ENCODE results near the gene DPH1. TPM values are rescaled to one million over a fixed set of nuclear protein-coding genes. Genes with fewer than 3 reads are reported as not detected.

DPH1 gene
- total RNA-seq, 1 donor from 2014 or later, result 35.1 TPM

DNA sequence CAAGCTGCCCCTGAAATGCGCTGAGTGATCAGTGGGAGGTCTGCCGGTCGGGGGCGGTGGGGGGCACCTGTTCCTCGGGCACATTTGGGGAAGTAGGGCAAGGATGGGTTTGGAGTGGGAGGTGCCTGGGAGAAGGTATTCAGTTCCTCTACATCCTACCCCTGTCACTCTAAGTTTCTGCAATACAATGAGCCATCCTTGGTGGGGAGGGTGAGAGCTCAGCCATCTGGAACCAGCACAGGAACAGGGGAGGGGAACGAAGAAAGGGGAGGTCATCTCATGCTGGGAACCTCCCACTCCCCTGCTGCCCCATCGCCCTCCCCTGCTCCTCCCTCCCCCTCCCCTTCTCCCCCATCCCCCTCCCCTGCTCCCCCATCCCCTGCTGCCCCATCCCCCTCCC is 4.2 kb downstream of the DPH1 start:
- no peak overlapping the region for H3K27ac Mint-ChIP-seq (ENCODE audit: unreplicated experiment)
- peaks cover 8% of the 10 kb centered on the region for H3K4me1 Mint-ChIP-seq
- no peak for DNase-seq (ENCODE audit: low read depth, low spot score)
- H3K4me3 Mint-ChIP-seq, result no peak overlapping the region
- H3K27me3 Mint-ChIP-seq (ENCODE audit: low read depth), result peaks cover 11% of the 10 kb centered on the region
- no peaks in the 10 kb centered on the region for H3K9me3 Mint-ChIP-seq
- H3K36me3 Mint-ChIP-seq (ENCODE audit: low read depth), result no peaks in the 10 kb centered on the region
- TF ChIP-seq CTCF (conservative IDR thresholded peaks at IDR 0.05), result no peak

DNA sequence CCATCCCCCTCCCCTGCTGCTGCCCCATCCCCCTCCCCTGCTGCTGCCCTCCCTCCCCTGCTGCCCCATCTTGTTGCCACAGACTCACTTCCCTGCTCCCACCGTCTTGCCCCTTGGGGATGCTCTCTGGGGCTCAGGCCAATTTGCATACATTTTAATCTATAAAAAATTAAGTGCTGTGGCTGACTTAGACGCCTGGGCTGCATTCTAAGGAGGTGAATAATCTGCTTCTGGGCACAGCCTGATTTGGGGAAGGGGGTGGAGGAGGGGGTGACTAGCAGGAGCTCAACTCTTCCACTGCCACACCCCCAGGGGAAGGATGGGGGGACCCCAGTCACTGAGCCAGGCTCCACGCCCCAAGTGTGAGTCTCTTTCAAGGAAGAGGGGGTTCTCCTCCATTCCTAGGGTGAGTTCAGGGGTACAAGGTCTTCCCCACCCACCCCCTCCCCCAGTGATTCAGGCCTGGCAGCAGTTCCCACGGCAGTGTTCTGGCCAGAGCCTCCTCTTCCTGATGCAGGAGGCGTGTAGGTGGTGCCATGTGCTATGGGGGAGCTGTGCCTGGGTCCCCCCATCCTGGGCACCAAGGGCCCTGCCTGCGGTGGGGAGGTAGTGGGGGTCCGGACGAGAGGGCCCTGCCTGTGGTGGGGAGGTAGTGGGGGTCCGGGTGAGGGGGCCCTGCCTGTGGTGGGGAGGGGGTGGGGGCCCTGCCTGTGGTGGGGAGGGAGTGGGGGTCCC is 5.0 kb downstream of the DPH1 start:
- peaks cover 8% of the 10 kb centered on the region for H3K4me1 Mint-ChIP-seq
- H3K4me3 Mint-ChIP-seq, result no peak overlapping the region
- peaks cover 4% of the 10 kb centered on the region for H3K27me3 Mint-ChIP-seq (ENCODE audit: low read depth)
- H3K36me3 Mint-ChIP-seq (ENCODE audit: low read depth), result no peaks in the 10 kb centered on the region
- no peaks in the 10 kb centered on the region for H3K9me3 Mint-ChIP-seq
- no peak for DNase-seq (ENCODE audit: low read depth, low spot score)
- TF ChIP-seq CTCF (conservative IDR thresholded peaks at IDR 0.05), result no peak
- no peak overlapping the region for H3K27ac Mint-ChIP-seq (ENCODE audit: unreplicated experiment)

- Mint-ChIP-seq H3K4me3 (no peak overlapping the region), H3K36me3 (ENCODE audit: low read depth) (no peaks in the 10 kb centered on the region), H3K4me1 (peaks cover 3% of the 10 kb centered on the region), H3K27me3 (ENCODE audit: low read depth) (no peaks in the 10 kb centered on the region), H3K9me3 (no peaks in the 10 kb centered on the region), H3K27ac (ENCODE audit: unreplicated experiment) (no peak overlapping the region)
- no peak for DNase-seq (ENCODE audit: low read depth, low spot score)
- TF ChIP-seq CTCF (conservative IDR thresholded peaks at IDR 0.05), result no peak
Observed at GRCh38 chr17:2035541-2036488, 5.9 kb downstream of the DPH1 start.

- Mint-ChIP-seq H3K27me3 (ENCODE audit: low read depth) (no peaks in the 10 kb centered on the region), H3K36me3 (ENCODE audit: low read depth) (no peaks in the 10 kb centered on the region), H3K4me3 (no peak overlapping the region), H3K4me1 (peaks cover 4% of the 10 kb centered on the region), H3K9me3 (no peaks in the 10 kb centered on the region), H3K27ac (ENCODE audit: unreplicated experiment) (no peak overlapping the region)
- DNase-seq (ENCODE audit: low read depth, low spot score), result no peak
- no peak for TF ChIP-seq CTCF (conservative IDR thresholded peaks at IDR 0.05)
Observed at GRCh38 chr17:2037155-2037554, 7.2 kb downstream of the DPH1 start.

GRCh38 chr17:2040219-2040827 is 10.4 kb downstream of the DPH1 start:
- Mint-ChIP-seq H3K27me3 (ENCODE audit: low read depth) (no peaks in the 10 kb centered on the region), H3K4me3 (peak overlapping the region; percentile 77), H3K27ac (ENCODE audit: unreplicated experiment) (no peak overlapping the region), H3K4me1 (peaks cover 19% of the 10 kb centered on the region), H3K36me3 (ENCODE audit: low read depth) (peaks cover 7% of the 10 kb centered on the region), H3K9me3 (no peaks in the 10 kb centered on the region)
- TF ChIP-seq CTCF (conservative IDR thresholded peaks at IDR 0.05), result no peak
- DNase-seq (ENCODE audit: low read depth, low spot score), result no peak
